HPDE6-E6E7 (cell line): ENCODE results near the gene KLF12.
A peak's percentile ranks its signal among the peaks of the same experiment; 100 is the strongest.

ENCODE experiments used
- DNase-seq: peaks from one replicate; pipeline ENCODE4 v3.0.0; 2011; ENCODE audit warnings: missing footprints; ENCODE audit errors: extremely low spot score

Gene KLF12

DNA sequence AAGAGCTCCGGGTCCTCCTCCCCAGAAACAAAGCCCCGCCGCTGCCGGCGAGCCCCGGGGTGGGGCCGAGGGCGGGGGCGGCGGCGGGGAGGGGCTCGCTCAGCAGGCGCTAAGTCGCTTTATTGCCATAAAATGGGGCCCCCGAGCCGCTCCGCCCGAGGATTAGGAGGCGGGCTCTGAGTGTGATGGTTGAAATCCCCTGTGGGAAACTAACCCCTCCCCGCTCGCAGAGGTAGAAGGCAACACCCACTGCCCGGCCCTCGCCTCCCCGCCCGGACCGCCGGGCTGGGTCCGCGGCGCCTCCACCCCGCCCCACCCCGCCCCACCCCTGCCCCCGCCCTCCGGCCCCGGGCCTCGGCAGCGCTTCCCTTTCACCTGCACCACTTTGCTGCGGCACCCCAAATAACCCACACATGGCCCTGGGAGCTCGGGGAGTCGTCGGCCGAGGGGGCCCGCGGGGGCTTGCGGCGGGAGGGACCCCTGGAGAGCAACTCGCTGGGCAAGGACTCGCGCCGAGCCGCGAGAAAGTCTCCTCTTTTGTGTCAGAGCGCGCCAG is at the start of gene KLF12:
Gene KLF12, minus strand, starts transcription at position 184 of the 556 bp plus-strand sequence.
- peak; percentile 75 for DNase-seq

DNA sequence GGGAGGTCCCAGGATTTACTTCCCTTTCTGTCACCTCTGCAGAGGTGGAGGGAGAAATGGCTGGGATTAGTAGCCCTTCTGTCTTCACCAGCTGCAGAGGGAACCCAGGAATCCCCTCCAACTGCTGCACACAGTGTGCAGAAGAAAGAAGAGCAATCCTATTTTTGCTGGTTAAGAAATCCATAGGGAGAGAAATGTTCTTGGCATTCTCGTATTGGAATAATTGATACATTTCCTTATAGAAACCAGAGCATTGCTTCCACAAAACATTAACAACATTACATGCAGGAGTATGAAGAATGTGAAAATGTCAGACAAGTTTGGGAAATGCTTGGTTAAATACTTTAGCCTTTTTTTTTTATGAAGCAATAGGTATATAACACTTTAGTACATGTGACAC is 48.3 kb upstream of the KLF12 start:
- DNase-seq: no peak

DNA sequence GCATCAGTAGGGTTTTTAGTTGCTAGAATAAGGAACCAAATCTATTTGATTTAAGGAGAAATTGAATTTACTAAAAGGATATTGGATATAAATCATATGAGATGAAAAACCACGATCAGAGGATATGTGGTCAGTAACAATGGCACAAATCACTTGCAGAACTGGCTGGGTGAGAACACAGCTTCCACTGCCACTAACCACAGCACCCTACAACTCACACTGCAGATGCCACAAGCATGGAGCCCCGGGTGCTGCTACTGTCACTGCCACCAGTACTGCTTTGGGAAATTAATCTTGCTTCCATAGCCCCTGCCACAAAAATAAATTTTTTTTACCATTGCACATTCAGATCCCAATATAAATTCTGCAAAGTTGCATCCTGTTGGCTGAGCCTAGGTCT is 40.6 kb upstream of the KLF12 start:
- DNase-seq: no peak

DNA sequence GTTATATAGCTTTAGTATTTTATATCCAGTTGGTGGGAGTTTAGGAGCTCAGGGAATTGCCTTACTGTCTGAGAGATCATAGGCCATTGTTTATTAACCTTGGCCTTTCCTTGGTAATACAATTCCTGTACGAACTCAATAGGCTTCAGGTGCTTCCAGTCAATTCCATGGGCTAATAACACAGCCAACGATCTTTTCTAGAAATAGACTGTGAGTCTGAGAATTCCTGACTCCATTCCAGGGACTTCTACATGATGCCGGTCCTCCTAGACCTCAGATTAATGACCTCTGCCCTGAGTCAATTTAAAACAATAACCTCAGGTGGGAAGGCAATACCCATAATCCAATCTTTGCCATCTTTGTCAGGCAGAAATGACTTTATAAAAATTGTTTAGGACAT is 39.6 kb upstream of the KLF12 start:
- no peak for DNase-seq

DNA sequence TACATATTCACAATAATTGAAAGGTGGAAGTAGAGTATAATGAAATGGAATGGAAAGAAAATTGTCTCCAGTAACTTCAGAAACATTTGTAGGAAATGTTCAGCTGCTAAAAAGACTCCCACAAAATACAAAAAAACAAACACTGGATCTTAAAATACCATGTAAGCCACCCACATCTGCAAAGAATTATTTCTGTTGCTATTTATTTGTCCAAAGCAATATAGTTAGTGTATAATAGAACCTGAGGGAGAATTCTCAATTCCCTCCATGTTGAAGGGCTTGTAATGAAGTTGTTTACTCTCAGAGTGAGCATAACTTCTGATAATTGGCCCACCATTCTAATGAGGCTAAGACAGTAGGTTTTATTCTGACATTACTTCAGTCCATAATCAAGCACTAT is 37.4 kb upstream of the KLF12 start:
- no peak for DNase-seq

DNA sequence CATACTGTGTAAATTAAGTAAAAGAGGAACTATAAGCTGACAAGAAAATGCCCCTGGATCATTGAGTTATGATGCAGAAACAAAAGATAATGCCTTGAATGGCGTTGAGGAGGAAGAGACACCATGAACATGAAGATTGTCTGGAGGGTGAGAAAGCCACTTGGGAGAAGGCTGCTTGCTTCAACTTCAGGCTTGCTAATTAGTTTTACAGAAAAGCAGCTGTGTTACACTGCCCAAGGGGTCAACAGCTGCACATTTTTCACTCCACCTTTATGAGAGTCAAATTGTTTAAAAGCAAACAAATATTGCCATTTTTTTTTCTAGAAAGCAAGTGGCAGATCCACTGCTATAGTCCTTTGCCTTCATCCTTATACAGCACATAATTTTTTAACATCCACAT is 35.5 kb upstream of the KLF12 start:
- DNase-seq: no peak

DNA sequence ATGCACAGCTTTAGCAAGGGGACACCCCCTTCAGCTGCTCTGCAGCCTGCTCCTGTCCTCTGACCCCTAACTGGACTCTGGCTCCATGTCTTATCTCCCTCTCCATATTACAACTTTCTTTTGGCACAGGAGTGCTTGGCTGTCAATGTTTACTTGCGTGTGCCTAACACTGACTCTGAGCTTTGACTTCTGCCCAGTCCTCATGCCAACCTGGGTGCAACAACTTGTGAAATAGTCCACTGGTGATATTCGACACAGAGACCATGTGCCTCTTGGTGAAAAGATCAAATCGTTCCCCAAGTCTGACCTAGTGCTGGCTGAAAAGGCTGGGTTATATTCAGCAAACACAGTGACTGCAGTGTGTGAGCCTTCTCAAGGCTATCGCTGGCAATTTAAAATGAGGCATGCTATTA is 34.1 kb upstream of the KLF12 start:
- DNase-seq: no peak

DNA sequence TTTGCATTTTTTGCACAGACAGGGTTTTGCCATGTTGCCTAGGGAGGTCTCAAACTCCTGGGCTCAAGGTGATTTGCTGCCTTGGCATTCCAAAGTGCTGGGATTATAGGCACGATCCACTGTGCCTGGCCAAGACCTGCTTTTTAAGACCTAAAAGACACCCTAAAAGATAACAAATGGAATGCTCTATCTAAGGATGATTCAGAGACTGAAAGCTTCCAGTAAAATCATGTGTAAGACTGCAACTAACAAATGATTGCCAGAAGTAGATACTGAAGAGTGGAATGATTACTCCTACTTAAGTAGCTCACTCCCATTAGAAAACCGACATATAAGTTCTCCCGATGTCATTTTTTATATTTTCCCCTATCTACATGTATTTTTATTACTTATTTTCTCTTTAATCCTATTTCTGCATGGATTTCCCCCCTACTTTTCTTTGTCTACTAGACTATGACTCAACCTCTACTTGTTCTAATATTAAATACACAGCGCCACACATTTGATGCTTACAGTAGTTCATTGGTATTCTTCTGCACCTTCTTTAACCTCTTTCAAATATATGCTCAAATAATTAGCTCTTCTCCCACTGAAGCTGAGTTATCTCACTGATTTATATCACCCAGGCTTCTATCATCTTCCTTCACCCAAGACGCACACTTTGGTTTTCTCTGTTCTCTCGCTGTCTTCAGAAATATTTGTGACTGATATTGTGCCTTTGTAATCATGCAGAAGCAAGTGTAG is 32.2 kb upstream of the KLF12 start:
- no peak for DNase-seq

DNA sequence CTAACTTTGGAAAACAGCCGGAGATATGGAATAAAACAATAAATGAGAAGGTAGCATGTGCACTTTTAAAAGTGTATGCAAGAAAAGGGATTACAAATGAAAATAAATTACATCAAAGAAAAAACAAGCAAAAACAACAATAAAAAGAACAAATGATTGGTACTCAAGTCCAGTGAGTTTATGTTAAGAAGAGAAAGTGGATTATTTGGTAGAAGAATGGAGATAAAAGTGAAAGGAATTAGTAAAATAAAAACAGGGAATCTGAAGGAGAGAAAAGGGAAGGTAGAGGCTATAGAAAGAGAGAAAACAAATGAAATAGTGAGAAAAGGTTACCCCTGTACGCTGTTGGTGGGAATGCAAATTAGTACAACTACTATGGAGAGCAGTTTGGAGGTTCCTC is 28.6 kb upstream of the KLF12 start:
- DNase-seq: no peak

DNA sequence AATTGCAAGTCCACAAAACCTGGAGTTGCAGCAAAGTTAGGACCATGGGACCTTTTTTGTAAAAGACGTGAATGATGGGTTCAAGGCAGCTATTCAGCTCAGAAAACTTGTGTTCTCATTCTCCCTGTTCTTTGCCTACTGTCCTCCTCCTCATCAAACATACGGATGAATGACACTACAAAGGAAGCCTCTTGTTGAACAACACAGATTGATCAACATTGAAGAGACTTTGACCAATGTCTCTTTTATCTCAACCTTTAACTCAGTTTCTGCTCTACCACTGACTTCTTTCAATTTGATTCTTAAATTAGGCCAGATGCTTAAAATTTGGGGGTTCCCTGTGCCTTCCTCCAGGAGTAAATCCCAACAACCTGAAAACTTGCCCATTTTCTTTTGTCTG is 27.9 kb upstream of the KLF12 start:
- DNase-seq: no peak

DNA sequence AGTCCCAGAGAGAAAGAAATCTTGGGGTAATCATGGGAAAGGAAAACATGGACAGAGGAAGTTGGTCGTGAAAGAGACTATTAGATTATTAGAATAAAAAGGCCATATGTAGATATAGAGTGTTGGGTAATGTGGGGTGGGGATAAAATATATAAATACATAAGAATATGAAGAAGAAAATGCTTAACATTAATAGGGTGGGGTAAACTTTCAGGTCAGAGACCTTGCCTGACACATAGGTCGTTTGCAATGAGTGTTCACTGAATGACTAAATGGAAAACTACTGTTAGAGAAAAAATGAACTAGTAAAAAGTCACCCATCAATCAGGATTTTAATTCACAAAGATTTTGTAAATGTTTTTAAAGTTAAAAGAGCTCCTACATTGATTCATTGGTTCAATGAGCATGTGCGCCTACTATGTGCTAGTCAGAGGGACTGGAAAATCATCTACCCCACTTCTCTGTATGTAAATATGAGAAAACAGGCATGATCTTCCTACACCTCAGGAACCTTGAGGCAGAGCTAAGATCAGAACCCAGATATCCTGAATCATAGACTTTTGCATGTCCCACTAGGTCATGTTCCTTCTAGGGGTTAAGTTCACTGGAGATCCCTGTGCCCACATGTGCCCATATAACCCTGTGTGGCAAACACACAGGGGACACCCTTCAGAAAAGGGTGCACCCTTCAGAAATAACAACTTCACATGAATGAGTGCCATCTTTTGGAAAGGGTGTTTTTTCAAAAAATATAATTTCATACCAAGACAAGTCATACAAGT is 24.6 kb upstream of the KLF12 start:
- DNase-seq: no peak

DNA sequence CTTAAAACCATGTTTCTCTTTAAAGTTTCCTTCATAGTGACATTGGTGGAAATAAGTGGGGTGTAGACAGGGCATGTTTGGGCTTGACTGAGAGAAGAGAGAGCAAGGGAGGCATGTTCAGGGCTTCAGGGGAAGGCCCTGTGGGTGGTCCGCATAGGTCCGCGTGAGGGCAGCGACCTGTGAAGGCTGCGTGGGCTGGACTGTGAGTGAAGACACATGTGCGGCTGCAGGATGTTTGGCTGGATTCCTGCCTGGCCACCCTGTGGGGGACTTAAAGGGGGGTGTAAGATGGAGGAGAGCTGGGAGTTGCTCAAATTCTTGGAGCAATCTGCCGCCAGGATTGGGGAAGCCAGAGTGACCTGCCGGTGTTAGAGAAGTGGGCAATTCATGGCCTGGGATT is 23.8 kb upstream of the KLF12 start:
- no peak for DNase-seq

DNA sequence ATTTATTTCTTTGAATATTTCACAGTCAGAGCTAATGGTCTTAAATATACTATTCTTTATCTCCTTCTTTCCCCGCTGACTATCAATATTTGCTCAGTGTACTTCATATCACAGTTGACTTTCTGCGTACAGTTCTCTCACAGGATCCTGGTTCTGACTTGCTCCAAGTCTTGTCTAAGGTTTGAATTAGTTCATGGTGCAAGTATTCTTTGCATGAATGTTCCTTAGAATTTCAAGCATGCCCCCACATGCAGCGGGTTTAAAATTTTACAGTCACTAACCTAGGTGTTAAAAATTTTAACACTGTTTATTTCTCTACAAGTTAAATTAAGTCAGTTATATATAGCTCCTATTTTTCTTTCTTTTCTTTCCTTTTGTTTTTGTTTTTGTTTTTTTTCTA is 20.8 kb upstream of the KLF12 start:
- DNase-seq: no peak

DNA sequence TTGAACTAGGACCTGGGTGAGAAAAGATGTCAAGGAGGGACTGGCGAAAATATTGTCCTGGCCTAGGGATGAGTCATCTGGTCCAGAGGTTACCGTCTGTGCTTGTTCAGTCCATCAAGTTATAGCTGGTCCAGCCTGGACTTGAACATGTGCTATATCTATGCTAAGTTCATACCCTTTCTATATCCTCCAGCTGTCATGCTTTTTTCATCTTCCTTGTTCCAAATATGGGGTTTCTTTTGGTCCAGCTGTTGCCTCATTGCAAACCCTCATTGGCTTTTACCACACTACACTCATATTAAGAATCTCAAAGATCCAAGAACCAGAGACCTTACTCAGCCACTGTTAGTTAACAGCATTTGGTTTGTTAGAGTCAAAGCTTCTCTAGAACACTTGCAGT is 19.1 kb upstream of the KLF12 start:
- DNase-seq: no peak

DNA sequence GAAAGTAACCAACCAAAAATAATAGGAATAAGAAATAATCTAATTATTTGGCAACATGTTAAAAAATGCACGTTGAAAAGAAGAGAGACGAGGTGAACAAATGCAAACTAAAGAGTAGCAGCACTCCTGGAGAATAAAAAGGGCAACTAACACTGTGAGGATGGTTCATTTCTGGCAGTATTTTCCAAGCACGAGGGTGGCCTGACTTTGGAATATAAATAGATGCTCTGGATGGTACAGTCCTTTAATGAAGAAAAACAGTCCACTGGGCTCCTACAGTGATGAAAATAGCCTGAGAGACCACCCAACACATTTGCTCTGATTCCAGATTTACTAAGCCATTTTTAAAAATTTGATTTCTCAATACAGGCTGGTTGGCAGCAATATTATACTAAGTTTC is 17.7 kb upstream of the KLF12 start:
- no peak for DNase-seq

DNA sequence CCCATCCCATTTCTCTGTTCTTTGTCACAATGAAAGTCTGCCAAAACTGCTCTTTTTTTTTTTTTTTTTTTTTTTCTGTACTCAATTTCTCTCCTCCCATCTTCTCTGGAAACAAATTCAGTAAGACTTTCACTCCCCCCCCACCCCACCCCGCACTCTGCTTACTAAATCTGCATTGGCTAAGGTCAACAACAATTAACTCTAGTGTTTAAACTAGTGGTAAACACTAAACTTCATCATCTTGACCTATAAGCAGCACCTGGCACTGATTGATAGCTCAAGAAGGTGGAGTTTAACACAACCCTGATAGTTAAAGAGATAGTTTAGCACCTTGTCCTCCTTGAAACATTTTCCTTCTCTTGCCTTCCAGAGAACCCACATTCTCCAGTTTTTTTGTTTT is 14.1 kb upstream of the KLF12 start:
- no peak for DNase-seq

DNA sequence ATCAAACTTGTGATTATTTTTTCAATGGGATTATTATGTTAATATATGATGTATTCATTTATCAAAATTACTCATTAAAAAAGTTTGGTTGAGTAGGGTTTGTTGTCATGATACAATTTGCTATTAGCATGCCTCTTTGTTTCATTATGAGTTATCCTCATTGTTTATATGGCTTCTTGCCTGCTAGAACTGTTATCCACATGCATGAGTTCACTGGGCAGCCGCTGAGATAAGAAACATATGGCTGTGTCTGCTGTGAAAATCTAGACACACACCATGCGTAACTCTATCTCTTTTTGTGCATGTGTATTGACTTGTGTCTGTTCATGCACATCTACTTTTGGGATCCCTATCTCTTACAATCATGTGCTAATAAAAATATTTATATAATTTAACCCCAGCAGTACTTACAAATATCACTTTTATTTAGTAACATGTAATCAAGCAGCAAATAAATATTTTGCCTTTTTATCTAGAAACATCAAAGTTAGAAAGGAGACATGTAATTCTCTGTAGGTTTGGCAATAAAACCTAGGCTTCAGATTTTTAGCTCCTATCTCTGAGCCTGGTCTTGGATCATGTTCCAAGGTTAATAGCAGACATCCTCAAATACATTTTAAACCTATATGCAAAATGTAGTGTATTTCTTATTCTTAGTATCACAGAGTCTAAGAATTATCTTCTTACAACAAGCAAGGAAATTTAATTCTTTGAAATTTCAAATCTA is 11.2 kb upstream of the KLF12 start:
- DNase-seq: no peak

DNA sequence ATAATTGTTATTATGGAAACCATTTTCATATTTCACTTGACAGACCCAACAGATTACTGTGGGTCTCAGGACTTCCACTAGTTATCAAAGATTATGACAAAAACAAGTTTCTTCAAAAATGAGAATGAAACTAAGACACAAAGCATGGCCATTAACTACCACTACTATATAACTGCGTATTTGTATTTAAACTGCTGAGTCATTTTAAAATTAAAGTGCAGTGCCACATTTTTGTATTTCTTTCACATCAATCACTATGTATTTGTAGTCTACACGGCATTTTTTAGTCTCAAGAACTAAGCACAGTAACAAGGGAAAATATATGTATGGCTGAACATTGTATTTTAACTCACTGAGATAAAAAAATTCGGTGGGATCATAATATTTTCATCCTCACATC is 10.1 kb upstream of the KLF12 start:
- DNase-seq: no peak

DNA sequence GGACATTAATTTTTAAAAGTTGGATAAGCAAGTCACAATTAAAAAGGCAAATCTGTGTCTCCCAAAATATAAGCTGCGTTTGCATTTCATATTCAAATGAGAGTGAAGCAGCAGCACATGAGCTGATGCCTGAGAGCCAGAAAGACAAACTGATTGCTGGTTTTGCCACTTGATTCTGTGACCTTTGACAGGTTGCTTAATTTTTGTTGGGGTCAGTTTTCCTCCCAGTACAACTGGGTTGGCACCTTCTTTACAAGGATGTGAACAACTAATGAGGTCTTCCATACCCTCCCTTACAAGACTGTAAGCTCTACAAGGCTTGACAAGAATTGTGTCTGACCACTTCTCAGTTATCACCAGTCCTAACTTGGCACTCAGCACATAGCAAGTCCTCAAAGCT is 8.1 kb upstream of the KLF12 start:
- no peak for DNase-seq

DNA sequence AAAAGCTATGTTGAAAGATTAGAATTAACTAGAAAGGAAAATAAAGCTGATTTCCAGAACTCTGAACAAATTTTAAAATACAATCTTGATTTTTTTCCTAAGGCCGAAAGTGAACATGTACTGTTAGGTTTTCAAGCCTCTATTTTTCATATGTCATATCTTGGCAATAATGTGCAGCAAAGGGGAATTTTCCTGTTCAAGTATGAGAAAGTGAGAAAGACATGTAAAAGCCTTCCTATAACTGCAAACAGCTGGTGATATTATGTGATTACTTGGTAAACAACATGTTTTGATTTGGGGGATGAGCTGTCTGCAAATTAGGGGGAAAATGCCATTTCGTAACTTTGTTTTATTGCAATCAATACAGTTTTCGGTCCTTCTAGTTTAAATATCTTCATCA is 4.0 kb upstream of the KLF12 start:
- DNase-seq: no peak

DNA sequence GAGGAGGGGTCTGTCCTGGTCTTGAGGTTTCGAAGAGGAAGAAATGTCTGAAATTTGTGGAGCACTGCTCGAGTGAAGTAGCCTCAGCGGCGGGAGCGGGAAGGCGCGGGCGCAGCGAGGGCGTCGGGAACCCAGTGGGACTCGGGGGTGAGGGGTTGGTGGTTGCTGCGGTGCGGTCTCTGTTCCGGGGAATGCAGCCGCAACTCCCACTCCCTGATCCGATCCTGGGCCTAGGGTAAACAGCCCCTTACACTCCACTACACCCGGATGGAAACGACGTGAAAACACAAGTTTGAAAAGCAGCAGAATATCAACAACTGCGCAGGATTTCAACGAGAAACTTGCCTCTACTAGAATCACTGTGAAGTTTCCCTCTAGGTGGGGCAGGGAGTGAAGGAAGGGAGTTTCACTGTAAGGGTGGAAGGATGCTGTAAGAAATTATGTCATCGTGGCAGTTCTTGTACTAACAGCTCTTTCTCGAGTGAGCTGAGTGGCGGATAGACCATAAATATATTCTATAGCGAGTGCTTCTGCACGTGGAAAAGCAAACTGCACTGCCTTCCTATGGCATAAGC is 2.0 kb upstream of the KLF12 start:
- DNase-seq: no peak
